Measurements from ENCODE around the gene PRTFDC1.
A peak's percentile ranks its signal among the peaks of the same experiment; 100 is the strongest.

Gene PRTFDC1

GRCh38 chr10:24902400-24902728, 50.0 kb downstream of the PRTFDC1 start:
- DNase-seq (ENCODE audit: low spot score) = no peak

DNA sequence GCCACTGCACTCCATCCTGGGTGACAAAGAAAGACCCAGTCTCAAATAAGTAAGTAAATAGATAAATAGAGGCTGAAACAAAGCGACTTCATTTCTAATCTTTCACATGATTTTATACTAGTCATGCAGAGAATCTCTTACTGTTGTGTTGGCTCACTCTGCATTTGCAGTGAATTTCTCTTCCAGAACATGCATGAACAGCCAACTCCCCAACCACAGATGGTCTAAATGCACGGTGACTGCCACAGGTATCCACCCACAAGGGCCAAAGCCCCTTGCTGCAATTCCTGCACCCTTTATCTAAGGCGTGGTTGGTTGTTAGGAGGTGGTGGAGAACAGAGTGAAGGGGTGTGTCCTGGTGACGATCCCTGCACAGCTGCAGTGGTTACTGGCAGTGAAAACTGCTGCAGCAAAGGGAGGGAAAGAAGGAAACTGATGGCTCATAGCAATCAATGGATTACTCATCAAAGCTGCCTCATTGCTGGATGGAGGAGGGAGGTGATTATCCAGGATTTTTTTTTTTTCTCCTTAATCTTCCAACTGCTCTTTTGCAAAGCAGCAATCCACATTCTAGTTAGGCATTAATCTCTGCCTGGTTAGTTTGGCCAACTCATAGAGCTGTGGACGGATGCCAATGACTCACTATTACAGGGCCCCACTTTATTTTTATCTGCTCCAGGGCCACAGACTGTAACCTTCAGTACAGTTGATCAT, 50.6 kb downstream of the PRTFDC1 start:
- peak; percentile 71 for DNase-seq (ENCODE audit: low spot score)

DNA sequence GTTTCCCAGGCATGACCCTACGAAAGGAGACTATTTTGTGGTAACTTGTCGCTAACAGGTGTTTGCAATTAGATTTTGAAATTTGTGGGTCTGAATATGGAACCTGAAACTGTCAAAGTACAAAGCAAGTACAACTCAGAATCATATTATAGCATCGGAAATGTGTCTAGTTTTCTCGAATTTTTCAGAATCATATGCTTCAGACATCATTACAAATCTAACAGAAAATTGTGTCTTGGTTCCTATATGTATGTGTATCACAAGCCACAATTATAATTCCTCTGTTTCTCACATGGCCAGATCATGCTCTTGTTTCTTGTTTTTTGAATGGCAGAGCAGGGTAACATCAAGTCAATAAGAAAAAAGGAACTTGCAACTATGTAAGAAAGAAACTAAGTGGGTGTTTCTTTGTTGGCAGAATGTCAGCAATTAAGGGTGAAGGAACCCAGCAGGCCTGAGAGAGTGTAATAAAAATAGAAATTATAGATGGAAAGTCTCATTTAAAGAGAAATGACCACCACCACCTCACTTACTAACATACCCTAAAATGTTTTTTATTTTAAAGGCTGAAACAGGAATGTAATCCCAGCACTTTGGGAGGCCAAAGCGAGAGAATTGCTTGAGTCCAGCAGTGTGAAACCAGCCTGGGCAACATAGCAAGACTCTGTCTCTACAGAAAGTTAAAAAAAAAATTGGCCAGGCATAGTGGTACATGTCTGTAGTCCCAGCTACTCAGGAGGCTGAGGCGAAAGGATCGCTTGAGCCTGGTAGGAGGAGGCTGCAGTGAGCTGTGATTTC, 51.3 kb downstream of the PRTFDC1 start:
- DNase-seq (ENCODE audit: low spot score) = no peak

DNA sequence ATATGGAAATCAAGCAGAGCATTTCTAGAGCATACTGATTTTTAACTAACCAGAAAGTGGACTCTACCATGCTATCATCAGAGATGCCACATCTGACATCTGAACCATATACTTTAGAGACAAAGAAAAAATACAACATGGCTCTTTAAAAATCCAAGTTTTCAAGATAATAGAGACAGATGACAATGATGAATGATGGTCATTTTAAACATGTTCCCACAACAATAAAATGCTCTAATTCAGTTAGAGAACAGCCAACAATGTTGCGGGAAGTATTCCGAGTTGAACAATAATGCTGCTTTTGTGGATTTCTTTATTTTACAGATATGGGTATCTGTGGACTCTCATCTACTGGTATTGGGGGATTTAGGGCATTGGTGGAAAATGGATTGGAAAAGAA, 52.8 kb downstream of the PRTFDC1 start:
- no peak for DNase-seq (ENCODE audit: low spot score)

DNA sequence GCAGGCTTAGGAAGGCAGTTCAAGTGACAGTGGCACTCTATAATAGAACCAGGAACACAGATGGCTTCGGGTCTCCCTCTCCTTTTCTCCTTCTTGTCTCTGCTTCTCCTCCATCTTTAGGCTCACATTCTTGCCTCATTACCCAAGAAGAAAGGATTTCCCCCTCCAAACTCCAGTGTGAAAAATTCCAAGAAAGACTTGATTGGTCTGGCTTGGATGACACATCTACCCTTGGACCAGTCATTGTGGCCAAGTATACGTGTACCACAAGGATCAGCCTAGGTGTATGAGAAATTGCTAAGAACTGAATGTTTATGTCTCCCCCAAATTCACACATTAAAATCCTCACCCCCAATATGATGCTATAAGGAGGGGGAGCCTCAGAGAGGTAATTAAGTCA, 53.9 kb downstream of the PRTFDC1 start:
- DNase-seq (ENCODE audit: low spot score) = no peak

DNA sequence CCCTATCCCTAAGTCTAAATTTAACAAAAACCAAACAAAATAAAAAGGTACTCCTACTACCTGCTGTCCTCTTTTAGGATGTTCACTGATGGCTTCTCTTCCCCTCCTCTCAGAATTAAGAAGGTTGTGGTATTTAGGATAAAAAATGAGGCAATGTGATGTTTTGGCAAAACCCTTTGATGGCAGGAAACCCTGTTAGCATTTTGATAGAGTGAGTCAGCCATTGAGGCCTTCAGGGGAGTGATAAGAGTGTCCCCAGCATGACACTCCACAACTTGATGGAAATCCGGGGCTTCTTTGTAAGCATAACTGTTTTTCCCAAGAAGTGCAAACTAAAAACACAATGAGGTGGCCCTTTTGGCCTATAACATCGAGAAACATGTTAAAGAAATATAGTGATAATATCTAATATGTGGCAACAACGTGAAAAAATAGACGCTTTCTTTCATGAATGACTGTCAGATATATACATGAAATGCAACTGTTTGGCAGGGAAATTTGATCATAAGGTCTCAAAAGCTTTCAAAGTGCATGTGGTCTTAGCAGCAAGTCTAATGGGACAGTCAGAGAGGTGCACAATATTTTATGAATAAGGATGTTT, 55.0 kb downstream of the PRTFDC1 start:
- no peak for DNase-seq (ENCODE audit: low spot score)

DNA sequence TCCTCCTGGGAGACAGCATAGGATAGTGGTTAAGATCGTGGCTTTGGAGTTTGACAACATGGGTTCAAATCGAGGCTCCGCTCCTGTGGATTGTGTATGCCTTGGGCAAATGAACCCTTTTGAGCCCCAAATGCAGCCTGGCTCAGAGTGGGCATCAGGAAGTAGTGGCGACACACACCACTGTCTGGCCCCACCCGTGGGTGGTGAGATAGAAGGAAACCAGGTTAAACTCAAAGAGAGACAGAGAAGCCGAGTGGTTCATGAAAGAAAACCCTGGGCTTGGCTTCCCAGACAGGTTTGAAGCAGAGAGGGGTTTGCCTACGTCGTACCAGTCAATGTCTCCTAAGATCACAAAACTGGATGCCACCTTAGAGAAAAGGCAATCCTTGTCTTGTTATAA, 57.7 kb downstream of the PRTFDC1 start:
- DNase-seq (ENCODE audit: low spot score) = no peak

GRCh38 chr10:24894309-24894708, 58.1 kb downstream of the PRTFDC1 start:
- DNase-seq (ENCODE audit: low spot score) = no peak

- no peak for DNase-seq (ENCODE audit: low spot score)
Measured at GRCh38 chr10:24893127-24893526, 59.3 kb downstream of the PRTFDC1 start.

DNA sequence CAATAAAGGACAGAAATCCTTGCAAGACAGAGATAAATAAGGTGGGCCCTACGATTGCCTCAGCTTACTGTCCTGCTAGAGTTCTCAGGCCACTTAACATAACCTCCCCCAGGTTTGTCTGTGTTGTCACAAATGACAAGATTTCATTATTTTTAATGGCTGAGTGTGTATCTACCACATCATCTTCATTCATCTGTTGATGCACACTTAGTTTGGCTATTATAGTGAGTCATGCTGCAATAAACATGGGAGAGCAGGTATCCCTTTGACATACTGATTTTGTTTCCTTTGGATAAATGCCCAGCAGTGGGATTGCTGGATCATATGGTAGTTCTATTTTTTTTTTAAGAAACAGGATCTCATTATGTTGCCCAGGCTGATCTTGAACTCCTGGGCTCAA, 60.6 kb downstream of the PRTFDC1 start:
- DNase-seq (ENCODE audit: low spot score) = no peak

DNA sequence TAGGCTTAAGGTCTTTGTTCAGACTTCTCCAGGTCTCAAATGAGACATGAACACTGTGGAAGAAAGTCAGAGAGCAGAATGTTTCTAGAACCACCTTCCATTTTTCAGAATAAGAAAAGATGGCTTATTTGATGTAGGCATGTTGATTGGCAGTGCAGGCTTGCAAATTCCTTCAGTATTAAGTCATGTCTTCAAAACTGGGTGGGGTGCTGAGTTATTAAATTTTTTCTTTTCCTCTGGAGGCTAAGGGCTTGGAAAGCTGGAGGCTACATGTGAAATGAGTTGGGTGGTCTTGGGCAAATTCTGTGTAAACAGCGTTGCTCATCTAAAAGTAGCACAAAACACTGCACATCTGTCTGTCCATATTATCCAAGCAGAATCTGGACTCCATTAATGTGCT, 62.8 kb downstream of the PRTFDC1 start:
- no peak for DNase-seq (ENCODE audit: low spot score)

DNA sequence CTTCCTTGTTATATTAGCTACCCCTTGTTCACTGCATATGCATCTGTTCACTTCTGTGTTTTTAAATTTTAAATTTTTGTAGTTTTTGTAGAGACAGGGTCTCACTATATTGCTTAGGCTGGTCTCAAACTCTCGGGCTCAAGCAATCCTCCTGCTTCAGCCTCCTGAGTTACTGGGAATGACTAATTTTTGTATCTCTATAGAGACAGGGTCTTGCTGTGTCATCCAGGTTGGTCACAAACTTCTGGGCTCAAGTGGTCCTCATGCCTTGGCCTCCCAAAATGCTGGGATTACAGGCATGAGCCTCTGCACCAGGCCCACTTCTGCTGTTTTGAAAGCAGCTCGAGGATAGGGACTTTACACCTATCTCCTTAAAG, 64.6 kb downstream of the PRTFDC1 start:
- DNase-seq (ENCODE audit: low spot score) = no peak

DNA sequence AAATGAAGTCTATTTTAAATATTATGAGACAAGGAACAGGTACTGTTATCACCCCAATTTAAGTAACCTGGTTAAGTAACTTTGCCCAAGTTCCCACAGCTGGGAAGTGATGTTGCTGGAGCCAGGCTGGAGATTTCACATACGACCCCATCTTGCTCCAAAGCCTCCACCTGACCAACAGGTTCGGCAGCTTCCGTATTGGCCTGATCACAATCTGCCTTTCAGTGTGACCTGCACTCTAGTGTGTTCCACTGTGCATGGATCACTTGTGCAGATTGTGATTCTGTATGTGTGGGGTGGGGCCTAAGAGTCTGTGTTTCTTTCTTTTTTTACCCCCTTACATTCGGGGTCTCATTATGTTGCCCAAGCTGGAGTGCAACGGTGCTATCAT, 66.1 kb downstream of the PRTFDC1 start:
- DNase-seq (ENCODE audit: low spot score) = no peak

DNA sequence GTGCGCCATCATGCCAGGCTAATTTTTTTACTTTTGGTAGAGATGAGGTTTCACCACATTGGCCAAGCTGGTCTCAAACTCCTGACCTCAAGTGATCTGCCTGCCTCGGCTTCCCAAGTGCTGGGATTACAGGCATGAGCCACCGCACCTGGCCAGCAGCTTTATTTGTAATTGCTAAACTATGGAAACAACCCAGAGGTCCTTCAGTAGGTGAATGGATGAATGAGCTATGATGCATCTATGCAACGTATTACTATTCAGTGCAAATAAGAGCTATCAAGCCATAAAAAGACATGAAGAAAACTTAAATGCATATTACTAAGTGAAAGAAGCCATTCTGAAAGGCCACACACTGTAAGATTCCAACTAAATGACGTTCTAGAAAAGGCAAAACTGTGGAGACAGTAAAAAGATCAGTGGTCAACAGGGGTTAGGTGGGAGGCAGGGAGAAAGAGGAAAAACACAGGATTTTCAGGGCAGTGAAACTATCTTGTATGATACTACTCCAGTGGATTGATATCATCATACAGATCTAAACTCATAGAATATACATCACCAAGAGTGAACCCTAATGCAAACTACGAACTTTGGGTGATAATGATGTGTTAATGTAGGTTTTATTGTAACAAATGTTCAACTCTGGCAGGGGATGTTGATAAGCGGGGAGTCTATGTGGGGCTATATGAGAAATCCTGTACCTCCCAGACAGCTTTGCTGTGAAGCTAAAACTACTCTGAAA, 66.7 kb downstream of the PRTFDC1 start:
- DNase-seq (ENCODE audit: low spot score) = no peak

- DNase-seq (ENCODE audit: low spot score) = no peak
Measured at GRCh38 chr10:24884793-24885192, 67.6 kb downstream of the PRTFDC1 start.

GRCh38 chr10:24884316-24884715, 68.1 kb downstream of the PRTFDC1 start:
- DNase-seq (ENCODE audit: low spot score) = no peak

DNA sequence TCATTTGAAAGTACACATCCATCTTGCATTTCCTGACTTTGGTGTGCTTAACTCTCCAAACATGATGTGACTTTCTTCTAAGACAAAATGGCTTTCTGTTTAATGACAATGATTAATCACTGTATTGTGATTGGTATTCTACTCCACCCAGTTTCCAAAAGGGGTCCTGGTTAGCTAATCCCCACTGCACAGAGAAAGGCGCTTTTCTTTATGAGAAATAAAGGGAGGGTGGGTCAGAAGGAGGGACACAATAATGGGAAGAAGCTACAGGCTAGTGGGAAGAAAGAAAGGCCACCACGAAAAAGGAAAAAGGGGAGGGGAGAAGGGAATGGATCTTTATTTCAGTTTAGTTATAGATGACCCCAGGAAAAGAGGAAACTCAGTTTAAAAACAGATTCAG, 69.2 kb downstream of the PRTFDC1 start:
- no peak for DNase-seq (ENCODE audit: low spot score)

DNA sequence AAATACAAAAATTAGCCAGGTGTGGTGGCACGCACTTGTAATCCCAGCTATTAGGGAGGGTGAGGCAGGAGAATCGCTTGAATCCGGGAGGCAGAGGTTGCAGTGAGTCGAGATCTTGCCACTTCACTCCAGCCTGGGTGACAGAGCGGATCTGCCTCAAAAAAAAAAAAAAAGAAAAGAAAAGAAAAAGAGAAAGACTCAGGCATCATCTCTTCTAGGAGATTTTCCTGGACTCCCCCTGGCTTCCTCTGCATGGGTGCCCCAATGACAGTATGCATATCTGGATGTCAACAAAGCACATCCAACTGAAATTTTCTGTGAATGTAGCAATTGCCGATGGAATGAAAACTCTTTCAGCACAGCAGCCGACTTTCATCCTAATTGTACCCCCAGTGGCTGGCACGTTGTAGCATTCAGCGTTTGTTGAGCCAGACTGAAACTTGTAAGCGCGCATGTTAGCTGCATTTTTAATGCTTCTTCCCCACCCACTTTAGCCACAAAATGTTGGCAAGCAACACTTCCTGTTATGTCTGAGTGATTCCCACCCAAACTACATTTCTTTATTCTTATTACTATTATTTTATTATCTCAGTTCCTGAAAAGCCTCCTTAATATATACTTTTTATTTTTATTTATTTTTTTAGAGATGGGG, 70.2 kb downstream of the PRTFDC1 start:
- DNase-seq (ENCODE audit: low spot score) = no peak

GRCh38 chr10:24879861-24880260, 72.5 kb downstream of the PRTFDC1 start:
- DNase-seq (ENCODE audit: low spot score) = no peak

- DNase-seq (ENCODE audit: low spot score) = no peak
Measured at GRCh38 chr10:24874133-24874532, 78.3 kb downstream of the PRTFDC1 start.

DNA sequence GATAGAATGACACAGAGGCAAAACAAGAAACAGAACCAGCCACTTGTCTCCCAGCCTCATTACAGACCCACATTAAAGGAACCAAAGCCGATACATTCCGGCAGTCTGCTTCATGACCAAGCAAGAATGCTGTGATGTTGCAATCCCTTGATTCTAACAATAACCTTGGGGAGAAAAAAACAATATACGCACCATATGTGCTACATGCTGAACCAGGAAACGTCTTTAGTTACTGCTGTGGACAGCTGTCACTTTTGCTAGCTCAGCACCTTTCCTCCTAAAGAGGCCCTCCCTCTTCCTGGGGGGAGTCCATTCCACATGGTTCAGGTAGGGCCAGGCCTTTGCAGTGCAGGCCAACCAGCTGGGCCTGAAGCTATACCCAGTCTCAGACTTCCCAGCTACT, 79.1 kb downstream of the PRTFDC1 start:
- no peak for DNase-seq (ENCODE audit: low spot score)

DNA sequence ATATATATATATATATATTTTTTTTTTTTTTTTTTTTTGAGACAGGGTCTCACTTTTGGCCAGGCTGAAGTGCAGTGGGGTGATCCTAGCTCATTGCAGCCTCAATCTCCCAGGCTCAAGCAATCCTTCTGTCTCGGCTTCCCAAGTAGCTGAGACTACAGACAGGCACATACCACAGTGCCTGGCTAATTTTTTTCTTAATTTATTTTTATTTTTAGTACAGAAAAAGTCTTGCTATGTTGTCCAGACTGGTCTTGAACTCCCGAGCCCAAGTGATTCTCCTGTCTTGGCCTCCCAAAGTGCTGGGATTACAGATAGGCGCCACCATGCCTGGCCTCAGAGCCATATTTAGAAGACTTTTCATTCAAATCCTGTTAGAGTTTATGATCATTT, 79.6 kb downstream of the PRTFDC1 start:
- DNase-seq (ENCODE audit: low spot score) = no peak
